WTC11 (cell line): ENCODE results near the gene ERAP2.

ENCODE experiments used
- ATF2 ChIP-seq: sonication (generic); formaldehyde crosslinking; IDR thresholded peaks from 2 replicates; pipeline ENCODE4 v1.8.1; 2022; ENCODE audit warnings: low read depth, missing genetic modification reagents, borderline replicate concordance
- CTCF ChIP-seq: fragments of 200-600 bp; IDR thresholded peaks from 2 replicates; pipeline ENCODE4 v1.8.0; 2022; ENCODE audit warnings: antibody characterized with exemption
- E2F5 ChIP-seq: sonication (generic); formaldehyde crosslinking; IDR thresholded peaks from 2 replicates; pipeline ENCODE4 v1.8.1; 2022; ENCODE audit warnings: mild to moderate bottlenecking, moderate library complexity, missing genetic modification reagents
- FOXK1 ChIP-seq: sonication (generic); formaldehyde crosslinking; IDR thresholded peaks from 2 replicates; pipeline ENCODE4 v1.8.0; 2022; ENCODE audit warnings: mild to moderate bottlenecking, moderate library complexity, missing genetic modification reagents

- TF ChIP-seq CTCF = no peak
- no peak for TF ChIP-seq ATF2 (CRISPR knock-in tag)
- TF ChIP-seq FOXK1 (CRISPR knock-in tag) = no peak
- no peak for TF ChIP-seq E2F5 (CRISPR knock-in tag)
These were observed 3.4 kb downstream of the ERAP2 start for GRCh38 chr5:96879665-96880064.
